GM21737 (cell line): ENCODE measurements around the gene CASZ1.

Experiments used
- ATAC-seq: cut with Tn5 transposase; IDR thresholded peaks from one replicate; pipeline ENCODE4 v1.9.1; 2021; ENCODE audit warnings: mild to moderate bottlenecking, moderate library complexity; ENCODE audit not compliant: unreplicated experiment

Gene CASZ1

DNA sequence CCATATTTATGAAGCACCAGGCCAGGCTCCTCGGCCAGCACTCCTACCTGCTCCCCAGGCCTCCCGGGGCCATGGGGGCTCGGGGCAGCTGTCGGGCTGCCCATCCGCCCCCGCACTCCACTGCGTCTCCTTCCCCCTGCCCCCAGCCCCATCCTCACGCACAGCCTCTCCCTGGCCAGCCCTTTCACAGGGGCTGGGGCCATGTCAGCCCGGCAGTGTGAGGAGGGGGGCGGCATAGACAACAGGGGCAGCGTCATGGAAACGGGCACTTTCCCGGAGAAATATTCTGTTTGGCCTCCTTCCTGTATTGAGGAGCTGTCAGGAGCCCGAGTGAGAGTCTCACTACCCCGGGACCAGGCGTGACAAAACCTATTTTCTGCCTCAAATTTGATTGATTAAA is 87.3 kb downstream of the CASZ1 start:
- ATAC-seq: no peak

DNA sequence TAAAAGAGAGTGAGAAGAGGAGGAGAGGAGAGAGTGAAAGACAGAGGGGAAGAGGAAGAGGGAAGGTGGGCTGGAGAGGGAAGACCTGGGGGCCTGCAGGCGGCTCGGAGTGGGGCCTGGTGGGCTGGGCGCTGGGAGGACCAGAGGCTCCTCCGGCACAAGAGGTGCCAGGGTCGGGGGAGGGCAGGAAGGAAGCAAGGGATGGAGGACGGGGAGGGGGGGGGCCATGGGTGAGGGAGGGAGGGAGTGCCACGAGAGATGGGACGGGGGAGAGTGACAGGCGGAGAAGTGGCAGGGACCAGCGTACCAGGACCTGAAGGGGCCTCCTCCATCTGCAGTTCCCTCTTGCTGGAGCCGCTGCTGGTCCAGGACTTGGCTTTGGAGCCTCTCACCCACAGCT is 87.7 kb downstream of the CASZ1 start:
- no peak for ATAC-seq

DNA sequence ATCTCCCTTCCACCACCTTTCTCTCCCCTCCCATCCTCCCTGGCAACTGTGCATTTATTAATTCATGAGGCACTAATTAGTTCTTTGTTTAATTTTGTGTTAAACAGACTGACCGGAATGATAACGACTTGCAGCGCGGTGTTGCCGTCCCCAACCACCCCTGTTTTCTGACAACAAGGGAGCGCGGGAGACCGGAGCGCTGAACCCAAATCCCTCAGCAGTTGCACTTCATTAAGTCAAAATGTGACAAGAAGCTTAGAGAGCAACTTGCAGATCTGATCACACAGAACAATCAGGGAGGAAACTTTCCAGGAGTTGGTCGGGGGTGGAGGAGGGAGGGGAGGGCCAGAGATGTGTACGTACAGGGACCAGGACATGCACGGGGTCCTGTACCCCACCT is 89.2 kb downstream of the CASZ1 start:
- no peak for ATAC-seq

DNA sequence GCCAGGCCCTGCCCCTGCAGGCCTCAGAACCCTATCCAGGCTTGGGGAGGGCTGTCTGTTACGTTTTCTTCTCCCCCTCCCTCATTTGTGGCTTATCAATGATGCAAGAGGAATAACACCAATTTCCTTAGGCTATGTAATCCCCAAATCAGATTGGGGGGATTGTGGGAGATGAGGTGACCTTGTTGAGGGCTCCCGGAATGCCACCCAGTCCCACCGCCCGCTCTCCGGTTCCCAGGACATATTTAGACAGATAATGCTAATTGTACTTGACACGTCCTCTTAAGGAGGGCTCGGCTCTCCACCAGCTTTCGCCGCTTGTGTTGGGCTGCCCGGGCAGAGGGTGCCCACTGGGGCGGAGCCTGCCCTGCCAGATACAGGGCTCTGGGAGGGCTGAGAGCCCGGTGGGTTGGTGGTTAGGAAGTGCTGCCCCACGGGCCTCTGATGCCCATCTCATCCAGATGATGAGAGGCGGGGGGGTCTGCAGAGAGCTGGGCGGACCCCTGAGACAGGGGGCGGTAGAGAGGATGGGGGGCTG is 90.0 kb downstream of the CASZ1 start:
- no peak for ATAC-seq

DNA sequence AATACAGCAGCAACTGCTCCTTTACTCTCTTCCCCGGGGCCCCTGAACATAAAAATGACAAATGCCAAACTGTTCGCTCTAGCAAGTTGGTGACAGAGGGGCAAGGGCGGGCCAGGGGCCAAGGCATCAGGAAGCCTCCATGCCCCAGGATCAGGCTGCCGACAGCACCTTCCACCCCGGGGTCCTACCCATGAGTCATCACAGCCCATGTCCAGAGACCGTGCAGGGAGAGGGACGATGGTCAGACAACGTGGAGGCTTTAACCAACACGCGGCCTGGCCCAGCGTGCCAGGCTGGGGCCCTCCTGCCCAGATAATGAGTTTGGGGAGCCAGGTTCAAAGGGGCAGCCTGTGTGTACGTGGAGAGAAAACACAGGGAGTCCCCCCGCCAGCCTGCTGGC is 90.5 kb downstream of the CASZ1 start:
- ATAC-seq: no peak

DNA sequence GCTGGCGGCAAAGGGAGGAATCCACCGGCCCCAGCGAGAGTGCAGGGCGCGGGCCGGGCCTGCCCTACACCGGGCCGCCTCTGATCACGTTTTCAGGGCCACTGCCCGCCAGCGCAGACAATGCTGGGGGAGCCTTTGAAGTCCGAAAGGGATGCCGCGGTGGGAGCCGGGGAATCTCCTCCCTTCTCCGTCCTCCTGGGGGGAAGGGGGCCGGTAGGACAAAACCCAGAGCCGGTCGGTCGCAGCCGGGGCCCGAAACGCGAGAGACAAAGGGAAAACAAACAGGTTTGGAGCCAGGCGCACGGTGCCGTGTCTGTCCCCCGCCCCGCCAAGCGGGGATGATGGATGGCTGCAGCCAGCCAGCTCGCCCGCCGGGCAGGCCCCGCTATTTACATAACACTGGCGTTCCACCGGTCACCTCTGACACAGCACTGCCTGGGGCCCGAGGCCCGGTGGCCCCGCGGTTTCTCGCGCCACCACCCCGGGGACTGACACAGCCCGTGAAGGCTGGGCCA is 92.0 kb downstream of the CASZ1 start:
- ATAC-seq: no peak

DNA sequence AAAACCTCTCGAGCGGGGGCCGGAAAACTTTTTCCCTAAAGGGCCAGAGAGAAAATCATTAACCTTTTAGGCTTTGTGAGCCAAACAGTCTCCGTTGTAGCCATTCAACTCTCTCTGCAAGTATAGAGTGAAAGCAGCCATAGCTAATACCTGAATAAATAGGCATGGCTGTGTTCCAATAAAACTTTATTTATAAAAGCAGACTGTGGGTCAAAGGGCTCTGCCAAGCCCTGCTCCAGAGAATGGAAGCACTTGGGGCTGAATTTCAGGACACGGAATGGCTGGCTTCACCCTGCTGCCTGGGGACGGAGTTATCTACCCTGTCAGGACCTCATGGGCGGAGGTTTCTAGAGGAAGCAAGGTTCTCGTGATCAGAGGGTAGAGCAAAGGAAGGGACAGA is 92.7 kb downstream of the CASZ1 start:
- ATAC-seq: no peak

DNA sequence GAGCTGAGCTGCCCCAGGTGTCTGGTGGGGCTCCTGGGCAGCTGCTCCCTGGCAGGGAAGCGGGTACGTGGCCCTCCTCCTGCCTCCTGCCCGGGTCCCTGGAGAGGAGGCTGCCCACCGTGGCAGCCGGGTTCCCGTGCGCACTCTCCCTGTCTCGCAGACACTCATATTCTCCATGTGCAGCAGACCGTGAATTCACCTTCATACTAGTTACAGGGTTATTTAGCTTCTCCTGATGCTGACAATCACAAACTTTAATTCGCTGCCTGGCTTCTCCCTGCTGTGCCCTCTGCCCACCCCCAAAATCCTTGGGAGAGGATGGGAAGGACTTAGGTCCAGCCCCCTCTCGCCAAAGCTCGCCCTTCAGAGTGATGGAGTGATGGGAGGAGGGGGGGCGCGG is 95.3 kb downstream of the CASZ1 start:
- no peak for ATAC-seq

DNA sequence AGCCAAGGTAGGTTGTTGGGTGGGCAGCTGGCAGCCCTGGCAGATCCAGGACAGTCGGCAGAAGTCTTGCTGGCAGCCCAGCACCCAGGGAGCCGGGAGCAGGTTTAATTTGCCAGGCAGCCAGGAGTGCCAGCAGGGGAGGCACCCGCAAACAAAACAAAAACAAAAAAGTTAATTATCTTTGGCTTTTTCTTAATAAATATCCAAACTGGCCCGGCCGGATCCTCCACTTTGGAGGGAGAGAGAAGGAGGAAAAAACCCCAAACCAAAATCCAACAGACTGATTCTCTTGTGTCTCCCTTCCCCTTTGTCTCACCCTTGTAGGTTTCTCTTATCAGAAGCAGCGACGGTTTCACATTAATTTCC is 97.0 kb downstream of the CASZ1 start:
- no peak for ATAC-seq

DNA sequence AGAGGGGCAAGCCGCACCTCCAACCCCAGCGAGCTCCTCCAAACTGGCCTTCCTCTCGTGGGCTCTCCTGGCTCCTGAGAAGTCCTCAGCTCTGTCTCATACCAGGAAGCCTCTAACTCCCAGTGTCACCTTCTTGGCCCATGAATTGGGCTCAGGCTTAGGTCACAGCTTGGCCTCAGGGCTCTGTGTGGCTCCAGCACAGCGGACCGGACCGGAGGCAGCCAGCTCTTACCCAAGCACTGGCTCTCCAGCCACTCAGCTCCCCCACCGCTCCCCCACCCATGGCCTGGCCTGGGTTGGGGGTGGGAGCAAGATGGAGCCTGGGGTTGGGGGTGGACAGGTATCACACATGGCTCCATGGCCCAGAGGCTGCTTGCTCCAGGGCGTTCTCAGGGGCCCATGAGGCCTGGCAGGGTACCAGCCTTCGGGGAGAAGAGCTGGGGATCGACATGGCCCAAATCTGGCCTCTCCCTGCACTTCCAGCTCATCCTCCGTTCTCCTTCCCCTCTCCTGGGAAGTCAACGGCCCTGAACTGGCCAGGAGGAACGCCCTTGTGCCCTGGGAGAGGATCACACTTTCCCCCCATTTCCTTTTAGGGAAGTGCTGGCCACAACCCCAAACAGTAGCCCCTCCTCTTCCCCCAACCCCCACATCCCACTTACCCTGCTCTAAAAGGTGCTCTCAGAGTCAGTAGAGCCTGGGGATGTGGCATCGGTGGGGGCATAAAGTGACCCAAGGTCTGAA is 97.5 kb downstream of the CASZ1 start:
- no peak for ATAC-seq

DNA sequence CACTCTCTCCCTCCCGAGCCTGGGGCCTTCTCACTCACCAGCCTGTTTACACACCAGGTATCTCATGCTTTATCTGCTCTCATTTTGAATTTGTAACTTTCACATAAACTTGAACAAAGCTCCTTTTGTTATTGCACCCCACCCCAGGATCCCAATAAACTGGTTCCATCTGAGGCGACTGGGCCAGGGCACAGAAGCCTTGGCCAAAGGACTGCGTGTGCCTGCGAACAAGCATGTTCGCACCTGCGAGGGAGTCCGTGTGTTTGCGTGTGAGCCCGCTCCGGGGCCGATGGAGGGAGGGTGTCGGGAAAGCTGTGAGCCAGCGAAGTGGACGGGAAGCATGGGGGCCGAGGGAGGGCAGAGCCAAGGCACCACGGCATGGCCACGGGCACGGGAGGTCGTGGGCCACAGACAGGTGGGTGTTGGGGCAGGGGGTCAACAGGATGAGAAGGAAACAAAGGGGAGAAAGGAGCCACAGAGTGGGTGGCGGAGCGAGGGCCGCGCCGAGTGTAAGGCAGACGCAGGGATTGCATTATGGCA is 98.8 kb downstream of the CASZ1 start:
- no peak for ATAC-seq

DNA sequence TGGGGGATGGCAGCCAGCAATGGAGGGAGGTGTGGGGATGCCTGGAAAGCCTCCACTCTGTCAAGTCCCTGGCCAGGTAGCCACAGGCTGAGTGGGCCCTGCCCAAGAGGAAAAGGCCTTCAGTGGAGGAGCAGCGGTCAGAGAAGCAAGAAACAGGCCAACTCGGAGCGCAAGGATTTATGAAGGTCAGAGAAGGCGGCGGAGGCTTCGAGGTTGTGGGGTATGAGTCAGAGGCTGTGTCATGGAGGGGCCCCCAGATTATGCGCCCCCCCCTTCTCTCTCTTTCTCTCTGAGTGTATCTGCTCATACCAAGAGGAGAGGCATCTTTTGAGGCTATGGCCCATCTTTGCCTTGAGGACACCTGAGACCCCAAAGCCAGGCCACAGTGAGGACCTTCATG is 99.5 kb downstream of the CASZ1 start:
- ATAC-seq: no peak

DNA sequence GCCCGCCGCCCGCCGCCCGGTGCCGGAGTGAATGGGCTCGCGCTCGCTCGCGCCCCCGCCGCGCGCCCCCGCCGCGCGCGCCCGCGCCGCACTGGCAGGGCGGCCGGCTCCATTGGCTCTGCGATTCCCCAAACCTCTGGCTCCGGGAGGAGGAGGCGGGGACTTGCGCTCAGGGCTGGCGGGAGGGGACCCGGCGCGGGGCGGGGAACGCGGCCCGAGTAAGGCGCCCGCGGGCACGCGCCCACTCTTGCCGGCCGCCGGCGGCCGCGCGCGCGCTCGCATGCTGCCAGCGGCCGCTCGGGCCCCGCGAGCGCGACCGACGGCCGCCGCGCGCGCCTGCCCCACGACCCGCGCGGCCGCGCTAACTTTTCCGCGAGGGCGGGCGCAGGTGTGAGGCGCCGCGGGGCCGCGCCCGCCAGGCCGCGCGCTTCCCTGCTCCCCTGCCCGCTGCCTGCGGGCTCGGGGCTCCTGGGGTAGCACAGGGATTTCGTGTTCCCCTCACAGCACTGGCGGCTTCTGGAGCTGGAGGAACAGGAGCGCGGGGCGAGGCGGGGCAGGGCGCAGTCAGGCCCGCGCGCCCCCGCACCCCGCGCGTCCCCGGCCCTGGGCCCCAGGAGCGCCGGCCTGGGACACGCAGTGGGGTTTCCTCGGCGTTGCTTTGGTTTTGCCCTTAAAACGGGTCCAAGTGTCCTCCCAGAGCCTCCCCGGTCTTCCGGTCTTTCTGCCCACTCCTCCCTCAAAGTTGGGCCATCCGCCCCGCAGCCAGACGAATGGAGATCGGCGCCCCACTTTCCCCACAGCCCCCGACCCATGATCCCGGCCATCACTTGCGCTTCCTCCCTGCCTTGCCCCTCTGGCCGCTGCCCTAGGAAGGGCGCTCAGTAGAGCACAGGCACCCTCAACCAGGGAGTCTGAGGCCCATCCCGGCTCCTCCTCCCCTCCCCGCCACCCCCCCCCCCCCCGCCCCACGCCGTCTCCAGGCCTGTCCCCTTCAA is 101.5 kb downstream of the CASZ1 start:
- peak; percentile 37 for ATAC-seq

DNA sequence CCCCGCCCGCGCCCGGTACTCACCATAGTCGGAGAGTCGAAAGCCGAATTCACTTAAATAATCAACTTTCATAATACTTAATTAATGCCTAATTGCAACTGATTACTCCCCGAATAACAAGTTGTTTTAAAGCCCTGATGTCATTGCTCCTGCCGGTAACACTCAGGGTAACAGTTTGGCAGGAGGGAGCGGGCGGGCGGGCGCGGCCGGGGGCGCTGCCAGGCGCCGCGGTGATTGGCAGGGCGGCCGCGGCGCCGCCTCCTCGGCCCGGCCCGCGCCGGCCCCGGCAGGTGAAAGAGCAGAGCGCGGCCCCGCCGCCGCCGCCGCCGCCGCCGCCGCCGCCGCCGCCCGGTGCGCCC is 102.2 kb downstream of the CASZ1 start:
- ATAC-seq: peak; percentile 33

DNA sequence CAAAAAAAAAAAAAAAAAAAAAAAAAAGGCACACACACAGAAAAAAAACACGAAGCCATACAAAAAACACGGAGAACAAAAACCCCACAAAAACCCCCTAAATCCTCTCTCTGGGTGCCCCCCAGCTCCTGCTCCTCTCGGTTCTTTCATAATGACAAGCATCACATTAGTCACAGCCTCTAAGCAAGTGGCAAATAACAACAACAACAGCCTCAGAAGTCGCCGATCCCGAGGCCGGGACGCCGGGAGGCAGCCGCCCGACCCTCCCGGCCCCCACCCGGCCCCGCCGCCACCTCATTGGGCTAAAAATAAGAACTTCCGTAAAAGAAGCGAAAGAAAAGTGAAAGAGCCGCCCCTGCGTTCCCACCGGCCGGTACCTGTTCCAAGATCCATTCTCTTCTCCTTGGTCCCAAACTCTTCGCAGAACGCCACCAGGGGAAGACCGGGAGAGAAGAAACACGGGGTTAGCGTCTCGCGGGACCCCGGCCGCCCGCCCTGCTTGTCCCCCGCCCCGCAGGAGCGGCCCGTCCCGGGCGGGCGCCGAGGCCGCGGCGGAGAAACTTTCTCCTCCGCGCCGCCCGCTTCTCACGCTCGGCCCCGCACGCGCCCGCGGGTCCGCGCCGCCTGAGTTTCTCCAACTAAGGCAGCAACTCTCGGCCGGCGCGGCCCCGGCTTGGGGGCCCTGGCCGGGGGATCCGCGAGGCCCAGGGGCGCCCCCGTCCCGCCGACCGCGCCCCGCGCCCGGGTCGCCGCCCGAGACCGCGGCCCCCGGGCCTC is 102.8 kb downstream of the CASZ1 start:
- peak; percentile 19 for ATAC-seq

DNA sequence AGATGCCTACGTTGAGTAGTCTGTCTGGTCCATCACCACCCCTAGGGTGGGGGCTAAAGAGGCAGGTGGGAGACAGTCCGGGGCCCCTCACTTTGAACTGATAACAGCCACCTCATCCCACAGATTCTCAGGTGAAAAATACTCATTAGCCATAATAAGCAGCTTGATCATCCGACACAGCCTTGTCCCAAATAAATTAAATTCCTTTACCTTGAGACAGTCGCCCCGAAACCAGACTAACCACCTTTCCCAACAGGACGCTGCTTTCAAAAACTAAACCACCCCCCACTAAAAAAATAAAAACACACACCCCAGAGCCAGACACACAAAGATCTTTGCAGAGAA is 103.3 kb downstream of the CASZ1 start:
- ATAC-seq: no peak

DNA sequence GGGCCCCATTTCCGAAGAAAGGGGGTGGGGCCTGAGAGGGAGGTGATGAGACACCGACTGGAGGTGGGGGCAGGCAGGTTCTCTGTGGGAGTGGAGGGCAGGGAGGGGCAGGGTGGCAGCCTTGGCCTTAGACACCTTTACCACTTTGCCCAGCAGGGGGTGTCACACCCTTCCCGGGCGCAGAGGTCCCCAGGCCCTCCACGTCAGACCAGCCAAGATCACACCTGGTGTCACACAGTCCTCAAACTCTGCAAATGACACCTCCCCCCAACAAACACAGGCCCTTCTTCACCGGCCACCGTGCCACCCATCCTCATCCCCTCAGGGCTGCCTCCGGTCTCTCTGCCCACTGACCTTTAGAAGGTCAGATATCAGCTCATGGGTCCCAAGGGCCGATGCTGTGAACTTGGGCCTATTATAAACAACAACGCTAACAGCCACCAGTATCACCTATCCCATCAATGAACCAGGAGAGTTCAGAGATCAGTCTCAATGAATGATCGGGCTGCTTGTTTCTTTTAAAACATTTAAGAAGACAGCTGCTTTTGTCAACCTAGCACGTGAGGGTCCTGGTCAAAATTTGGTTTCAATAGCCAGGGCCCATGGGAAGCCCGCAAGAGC is 103.9 kb downstream of the CASZ1 start:
- ATAC-seq: no peak

DNA sequence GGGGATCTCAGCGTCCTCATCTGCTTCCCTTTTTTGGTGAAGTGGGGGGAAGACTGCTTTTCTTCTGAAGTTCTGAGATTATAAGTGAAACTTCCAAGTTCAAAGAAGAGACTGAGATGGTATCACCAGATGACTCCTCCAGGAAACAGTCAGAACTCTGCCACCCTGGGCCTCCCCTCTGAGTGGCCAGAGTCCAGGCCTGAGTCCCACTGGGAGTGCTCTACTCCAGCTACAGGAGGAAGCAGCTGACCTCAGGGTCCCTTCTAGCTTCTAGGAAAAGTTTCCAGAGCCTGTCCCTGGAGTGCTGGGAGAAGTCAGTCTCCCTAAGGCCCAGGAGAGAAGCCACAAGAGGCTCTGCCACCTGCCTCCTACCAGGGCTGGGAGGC is 104.7 kb downstream of the CASZ1 start:
- ATAC-seq: no peak

DNA sequence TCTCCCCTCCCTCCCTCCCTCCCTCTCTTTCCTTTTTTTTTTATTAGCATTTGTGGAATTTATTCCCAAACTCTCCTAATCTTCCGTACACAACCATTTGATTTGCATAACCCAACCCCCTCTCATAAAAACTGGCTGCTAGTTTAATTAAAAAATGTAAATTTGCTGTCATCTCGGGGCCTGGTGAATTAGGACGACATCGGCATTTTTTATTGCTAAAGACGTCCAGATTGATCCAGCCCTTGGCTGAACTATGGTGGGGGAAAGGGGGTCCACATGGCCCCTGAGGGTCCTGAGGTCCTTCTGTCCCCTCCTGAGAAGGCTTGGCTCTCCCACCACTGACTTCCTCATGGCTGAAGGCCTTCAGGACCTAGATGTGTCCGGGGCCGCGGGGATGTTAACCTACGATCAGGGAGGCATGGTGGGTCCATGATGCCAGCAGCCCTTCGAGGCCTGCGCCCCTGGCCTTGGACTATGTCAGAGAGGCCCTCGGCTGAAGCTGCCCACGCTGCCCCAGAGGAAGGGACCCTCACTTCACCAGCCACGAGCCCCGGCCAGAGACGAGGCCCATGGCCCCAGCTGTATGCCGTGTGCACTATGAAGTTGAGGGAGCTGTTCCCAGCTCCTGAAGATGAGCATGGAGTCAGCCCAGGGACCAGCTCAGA is 105.2 kb downstream of the CASZ1 start:
- ATAC-seq: no peak

DNA sequence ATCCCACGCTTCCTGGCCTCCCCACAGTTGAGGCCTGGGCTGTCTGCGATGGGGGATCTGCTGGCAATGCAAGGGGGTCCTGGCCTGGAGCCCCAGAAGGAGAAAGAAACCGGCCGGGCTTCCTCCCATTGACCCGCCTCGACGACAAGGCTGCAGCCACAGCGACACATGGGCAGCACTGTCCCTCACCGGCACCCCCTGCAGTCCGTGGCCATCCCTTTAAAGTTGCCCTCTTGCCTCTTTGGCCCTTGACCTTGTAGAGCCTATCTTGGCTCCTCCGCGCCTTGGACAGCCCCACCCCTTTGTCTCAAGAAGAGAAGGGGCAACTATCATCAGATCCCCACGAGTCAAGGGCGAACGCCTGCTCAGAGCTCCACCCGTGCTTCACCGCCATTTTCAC is 106.0 kb downstream of the CASZ1 start:
- ATAC-seq: no peak
